Ovary (tissue), 3 donors: ENCODE measurements around the gene RSRC1.

Source experiments
- CTCF ChIP-seq, 3 donors: fragments of 450-650 bp in 2 of 3; fragments of 200-600 bp in 1 of 3; IDR thresholded peaks; one replicate each; pipeline versions ENCODE4 v1.5.1 to v1.8.0; 2016 to 2022; ENCODE audit warnings: antibody characterized with exemption in 3 of 3, mild to moderate bottlenecking in 1 of 3
- EP300 ChIP-seq: sonication (generic); formaldehyde crosslinking; IDR thresholded peaks from one replicate; pipeline ENCODE4 v1.6.1; 2017; ENCODE audit warnings: antibody characterized with exemption
- POLR2A ChIP-seq: fragments of 450-650 bp; IDR thresholded peaks from one replicate; pipeline ENCODE4 v1.6.1; 2017; ENCODE audit warnings: antibody characterized with exemption, mild to moderate bottlenecking, moderate library complexity
- donor health status: DM: no; HTN: no; CAD: no.

- no peak for TF ChIP-seq CTCF (IDR thresholded peaks at IDR 0.05)
- TF ChIP-seq EP300, result no peak
- TF ChIP-seq POLR2A, result no peak
Measured at GRCh38 chr3:158210067-158210466, 100.2 kb downstream of the RSRC1 start.
